GM19468 (cell line): ENCODE results near the gene DENND1C.
"Not testable (repeated sequence)": the region's sequence is repeated elsewhere in the genome, so short reads cannot be mapped to it uniquely, and the experiment has no call there.

Source experiments
- ATAC-seq: cut with Tn5 transposase; IDR thresholded peaks from one replicate; pipeline ENCODE4 v1.9.1; 2021; ENCODE audit warnings: mild to moderate bottlenecking, moderate library complexity, moderate number of reproducible peaks; ENCODE audit not compliant: unreplicated experiment; ENCODE audit errors: extremely low read depth

Gene DENND1C

DNA sequence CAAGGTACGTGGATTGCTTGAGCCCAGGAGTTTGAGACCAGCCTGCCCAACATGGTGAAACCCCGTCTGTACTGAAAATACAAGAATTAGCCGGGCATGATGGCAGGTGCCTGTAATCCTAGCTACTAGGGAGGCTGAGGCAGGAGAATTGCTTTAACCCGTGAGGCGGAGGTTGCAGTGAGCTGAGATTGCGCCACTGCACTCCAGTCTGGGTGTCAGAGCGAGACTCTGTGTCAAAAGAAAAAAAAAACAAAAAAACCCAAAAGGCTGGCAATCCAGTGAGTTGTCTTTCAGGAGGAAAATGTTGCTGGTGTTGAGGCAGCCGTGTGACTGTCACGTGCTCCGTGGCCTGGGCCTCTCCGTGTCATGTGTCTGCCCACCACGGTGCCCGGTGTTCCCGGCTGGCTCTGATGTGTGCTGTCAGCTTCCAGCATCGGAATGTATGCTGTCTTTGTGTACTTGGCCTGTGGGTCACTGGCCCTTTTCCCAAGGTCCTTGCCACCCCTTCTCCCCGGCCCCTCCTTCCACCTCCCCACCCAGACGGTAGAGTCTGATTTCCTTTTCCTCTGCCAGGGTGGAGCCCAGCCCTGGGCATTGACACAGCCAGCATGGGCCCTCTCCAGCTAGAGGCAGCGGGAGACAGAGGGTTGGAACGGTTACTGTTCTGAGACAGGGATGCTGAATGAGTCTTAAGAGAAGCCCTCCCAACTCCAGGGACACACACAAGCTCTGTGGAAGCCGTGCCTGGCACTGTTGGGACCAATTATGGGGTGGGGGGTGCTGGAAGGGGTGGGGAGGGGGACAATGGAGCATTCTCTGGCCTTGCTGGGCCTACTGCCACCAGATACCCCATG, 27.8 kb upstream of the DENND1C start:
- ATAC-seq, result no peak

DNA sequence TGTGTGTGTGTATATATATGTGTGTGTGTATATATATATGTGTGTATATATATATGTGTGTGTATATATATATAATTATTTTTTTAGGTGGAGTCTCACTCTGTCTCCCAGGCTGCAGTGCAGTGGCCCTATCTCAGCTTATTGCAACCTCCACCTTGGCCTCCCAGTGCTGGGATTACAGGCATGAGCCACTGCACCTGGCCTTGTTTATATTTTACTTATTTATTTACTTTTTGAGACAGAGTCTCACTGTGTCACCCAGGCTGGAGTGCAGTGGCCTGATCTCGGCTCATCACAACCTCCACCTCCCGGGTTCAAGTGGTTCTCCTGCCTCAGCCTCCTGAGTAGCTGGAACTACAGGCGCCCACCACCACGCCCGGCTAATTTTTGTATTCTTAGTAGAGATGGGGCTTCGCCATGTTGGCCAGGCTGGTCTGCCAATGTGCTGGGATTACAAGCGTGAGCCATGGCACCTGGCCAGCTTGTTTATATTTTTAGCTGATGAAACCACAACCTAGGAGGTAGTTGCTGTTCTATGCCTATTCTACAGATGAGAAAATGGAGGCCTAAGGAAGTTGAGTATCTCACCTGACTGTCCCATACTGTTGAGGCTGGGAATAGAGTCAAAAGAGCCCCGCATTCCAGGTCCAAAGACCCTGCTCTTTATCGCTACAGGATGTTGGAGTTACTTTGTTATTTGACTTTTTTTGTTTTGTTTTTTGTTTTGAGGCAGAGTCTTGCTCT, 26.6 kb upstream of the DENND1C start:
- not testable (repeated sequence) for ATAC-seq

DNA sequence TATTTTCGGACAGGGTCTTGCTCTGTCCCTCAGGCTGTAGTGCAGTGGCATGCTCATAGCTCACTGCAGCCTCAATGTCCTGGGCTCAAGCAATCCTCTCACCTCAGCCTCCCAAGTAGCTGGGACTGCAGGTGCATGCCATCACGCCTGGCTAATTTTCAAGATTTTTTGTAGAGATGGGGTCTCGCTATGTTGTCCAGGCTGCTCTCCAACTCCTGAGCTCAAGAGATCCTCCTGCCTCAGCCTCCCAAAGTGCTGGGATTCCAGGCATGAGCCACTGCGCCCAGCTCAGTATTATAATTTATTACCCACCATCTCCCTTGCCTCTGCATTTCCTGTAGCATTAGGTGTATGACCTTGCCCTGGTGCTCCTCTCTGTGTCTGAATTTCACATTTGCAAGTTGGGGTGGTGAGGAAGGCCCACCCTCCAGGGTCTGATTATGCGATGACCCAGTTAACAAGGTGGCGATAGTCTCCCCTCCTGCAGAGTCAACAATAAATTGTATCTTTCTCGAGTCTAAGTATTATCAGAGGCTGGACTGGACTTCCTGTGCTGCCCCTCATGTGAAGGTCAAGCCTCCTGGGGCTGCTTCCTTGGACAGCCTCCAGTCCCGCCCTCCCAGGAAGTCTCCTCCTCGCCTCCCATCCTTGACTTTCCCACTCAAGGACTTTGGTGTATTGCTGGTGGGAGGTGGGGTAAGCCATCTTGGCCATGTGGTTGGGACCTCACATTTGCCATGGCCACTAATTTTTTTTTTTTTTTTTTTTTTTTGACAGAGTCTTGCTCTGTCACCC, 22.0 kb upstream of the DENND1C start:
- ATAC-seq, result no peak

DNA sequence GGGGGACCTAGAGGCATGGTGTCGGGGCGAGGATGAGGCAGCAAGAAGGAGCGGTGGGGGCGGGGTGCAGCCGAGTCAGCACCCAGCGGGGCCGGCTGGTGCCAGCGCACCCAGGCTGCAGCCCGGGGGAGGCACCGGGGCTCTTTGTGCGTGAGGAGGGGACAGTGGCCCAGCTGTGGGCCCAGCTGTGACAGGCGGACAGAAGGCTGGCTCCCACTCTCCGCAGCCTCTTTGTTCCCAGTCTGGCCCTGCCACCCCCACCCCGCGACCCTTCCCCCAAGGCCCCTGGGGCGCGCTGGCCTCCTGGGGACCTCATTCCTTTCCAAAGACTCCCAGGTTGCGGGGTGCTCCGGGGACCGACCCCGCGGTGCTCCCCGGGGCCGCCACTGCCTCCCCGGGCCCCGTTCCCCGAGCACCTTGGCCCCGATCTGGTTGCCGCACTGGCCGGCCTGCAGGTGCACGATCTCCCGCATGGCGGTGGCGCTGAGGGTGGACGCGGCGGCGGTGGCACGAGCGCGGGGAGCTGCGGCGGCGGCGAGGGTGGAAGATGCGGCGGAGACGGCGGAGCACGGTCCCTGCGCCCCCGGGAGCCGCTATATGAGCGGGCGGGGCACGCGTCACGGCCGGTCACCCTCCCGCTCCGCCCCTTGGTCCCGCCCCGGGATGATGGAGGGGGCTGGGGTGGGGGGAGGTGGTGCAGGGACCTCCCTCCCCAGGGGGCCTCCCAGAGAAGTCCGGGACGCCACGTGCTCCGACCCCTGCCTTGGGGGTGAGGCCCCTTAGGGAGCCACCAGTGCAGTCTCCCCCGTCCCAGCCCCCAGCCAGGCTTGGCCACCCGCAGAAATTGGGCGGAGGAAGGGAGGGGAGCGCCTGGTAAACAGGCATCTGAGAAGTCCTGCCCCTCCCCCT, 20.4 kb upstream of the DENND1C start, which contains the start of gene TUBB4A:
TUBB4A (minus strand) TSS at position 570 of the 909 bp plus-strand sequence; CDS start at position 473, 97 bp downstream.
- no peak for ATAC-seq

DNA sequence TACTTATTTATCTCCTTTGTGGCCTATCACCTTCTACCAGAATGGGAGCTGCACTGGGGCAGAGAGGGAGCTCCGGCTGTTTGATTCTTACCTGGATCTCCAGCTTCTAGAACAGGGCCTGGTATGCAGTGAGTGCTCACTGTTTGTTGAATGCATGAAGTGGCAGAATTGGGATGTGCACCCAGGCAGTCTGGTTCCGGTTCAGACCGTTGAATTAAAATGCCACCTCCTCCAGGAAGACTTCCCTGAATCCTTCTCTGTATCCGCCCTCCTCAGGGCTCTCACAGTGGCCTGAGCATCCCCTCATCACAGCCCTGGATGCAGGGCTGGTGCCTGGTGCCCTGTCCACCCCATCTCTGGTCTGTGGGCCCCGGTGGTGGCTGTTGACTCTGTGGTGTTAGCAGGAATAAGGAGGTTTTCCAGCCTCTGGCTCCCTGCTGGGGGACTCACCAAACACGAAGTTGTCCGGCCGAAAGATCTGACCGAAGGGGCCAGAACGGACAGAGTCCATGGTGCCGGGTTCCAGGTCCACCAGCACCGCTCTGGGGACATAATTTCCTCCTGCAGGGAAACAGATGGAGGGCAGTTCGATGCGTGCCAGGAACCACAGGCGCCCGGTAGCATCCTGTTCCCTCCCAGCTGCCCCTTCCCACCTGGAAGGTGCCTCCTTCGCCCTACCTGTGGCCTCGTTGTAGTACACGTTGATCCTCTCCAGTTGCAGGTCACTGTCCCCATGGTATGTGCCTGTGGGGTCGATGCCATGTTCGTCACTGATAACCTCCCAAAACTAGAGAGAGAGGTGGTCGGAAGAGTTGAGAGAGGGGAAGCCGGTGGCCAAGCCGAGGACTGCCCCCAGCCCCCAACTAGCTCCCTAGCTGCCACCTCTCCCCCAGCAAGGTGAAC, 19.5 kb upstream of the DENND1C start:
- ATAC-seq, result no peak

DNA sequence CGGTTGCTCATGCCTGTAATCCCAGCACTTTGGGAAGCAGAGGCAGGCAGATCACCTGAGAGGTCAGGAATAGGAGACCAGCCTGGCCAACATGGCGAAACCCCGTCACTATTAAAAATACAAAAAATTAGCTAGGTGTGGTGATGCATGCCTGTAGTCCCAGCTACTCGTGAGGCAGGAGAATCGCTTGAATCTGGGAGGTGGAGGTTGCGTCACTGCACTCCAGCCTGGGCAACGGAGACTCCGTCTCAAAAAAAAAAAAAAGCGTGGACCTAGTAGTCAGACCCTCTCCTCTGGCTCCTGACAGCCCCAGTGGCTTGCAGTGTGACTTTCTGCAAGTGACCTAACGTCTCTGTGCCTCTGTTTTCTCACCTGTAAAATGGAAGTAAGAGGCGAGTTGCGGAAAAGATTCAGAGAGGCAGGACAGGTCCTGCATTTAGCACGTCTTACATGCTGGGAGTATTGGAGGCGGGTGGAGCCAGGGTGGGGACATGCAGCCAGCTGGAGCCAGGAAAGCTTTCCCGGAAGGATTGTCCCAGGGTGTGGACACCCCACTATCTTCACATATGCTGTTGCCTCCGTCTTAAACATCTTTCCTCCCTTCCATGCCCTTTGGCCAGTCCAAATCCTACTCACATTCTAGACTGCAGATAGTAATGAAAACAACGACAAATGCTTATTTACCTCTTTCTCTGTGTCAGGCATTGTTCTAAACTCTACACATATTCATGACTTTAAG, 17.6 kb upstream of the DENND1C start:
- ATAC-seq, result no peak

DNA sequence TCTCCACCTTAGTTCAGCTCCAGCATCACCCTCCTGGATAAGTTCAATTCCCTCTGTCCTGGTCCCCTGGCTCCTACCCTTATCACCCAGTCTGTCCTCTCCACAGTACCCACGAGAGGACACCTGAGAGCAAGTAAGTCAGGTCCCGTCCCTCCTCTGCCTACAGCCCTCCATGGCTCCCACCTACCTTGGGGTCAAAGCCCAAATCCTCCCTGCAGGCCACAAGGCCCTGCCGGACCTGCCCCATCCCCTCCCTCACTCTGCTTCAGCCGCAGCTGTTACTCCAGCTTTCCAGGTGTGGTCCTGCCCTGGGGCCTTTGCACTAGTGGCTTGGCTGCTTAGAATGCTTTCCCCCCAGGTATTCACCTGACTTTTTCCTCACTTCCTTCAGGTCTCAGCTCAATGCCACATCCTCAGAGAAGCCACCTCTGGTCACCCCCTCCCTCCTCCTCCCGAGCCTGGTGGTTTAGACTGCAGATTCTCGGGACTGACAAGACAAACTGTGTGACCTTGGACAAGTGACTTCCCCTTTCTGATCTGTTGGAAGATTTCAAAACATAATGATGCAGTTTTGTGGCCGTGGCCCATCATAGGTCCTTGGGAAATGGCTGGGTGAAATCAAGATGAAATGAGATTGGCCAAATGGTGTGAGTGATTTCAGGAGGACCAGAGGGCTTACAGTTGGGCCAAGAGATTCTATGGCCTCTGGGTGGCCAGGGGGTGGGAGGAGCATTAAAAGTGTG, 16.9 kb upstream of the DENND1C start:
- no peak for ATAC-seq

DNA sequence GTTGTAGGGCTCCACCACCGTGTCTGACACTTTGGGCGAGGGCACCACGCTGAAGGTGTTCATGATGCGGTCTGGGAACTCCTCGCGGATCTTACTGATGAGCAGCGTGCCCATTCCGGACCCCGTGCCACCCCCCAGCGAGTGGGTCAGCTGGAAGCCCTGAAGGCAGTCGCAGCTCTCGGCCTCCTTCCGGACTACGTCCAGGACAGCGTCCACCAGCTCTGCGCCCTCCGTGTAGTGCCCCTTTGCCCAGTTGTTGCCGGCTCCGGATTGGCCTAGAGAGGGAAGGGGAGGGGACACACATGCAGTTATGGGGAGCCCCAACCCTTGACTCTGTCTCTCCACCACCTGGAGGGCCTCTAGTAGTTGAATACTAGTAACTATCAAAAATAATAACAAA, 14.4 kb upstream of the DENND1C start:
- no peak for ATAC-seq

DNA sequence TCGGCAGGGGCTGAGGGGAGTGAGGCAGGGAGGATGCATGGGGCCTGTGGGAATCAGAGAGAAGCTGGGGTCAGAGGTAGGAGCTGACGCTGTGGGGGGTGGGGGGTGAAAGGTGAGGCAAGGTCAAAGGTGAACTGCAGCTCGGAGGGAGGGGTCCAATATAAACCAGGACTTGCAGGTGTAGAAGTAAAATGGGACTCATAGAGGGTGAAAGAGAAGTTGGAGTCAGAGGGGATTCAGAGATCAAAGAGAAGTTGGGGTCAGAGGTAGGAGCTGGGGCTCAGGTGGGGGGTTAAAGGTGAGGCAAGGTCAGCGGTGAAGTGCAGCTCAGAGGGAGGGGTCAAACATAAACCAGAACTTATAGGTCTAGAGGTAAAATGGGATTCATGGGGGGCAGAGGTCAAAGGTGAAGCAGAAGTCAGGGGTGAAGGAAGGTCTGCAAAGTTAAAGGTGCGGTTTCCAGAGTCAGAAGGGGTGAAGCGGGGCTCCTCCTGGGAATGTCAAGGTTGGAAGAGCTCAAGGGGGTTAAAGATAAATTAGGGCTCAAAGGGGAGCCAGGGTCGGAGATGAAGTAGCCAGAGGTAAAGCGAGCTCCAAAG, 12.9 kb upstream of the DENND1C start:
- ATAC-seq, result no peak

DNA sequence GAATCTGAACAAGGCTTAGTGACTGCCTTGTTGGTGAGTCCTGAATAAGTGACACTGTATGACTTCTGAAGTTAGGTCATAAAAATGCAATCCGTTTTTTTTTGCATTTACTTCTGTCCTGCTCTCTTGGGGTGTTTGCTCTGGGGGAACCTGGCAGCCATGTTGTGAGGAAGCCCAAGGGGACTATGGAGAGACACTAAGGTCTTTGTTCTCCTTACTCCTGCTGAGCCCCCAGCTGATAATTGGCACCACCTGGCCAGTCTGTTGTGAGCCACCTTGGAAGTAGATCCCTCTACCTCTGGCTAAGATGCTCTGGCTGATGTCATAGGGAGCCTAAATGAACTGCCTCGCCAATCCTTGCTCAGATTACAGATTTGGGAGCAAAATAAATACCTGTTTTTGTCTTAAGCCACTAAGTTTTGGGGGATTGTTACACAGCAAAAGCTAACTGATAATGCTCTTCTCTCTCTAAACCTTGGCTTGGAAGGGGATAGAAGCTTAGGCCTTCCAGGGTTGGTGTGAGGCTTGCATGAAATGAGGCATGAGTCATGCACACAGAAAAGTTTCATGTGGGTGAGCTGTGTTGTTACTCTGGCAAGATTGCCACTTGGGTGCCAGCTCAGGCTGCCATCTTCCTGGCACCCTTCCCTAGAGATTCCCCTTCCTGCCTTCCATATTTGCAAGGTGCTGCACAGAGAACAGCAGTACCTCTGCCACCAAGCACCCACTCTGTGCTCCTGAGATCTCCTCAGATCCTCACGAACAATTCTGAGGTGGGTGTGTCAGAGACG, 10.4 kb upstream of the DENND1C start:
- ATAC-seq, result no peak

DNA sequence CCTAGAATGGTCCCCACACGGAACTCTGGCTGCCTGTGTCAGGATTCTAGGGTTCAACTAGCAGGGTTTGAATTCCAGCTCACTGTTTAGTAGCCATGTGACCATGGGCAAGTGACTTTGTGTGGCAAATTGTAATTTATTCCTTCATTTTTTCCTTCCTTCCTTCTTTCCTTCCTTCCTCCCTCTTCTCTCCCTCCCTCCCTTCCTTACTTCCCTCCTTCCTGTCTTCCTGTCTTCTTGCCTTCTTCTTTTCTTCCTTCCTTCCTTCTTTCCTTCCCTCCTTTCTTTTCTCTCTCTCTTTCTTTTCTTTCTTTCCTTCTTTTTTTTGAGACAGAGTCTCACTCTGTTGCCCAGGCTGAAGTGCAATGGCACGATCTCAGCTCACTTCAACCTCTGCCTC, 8.5 kb upstream of the DENND1C start:
- no peak for ATAC-seq

DNA sequence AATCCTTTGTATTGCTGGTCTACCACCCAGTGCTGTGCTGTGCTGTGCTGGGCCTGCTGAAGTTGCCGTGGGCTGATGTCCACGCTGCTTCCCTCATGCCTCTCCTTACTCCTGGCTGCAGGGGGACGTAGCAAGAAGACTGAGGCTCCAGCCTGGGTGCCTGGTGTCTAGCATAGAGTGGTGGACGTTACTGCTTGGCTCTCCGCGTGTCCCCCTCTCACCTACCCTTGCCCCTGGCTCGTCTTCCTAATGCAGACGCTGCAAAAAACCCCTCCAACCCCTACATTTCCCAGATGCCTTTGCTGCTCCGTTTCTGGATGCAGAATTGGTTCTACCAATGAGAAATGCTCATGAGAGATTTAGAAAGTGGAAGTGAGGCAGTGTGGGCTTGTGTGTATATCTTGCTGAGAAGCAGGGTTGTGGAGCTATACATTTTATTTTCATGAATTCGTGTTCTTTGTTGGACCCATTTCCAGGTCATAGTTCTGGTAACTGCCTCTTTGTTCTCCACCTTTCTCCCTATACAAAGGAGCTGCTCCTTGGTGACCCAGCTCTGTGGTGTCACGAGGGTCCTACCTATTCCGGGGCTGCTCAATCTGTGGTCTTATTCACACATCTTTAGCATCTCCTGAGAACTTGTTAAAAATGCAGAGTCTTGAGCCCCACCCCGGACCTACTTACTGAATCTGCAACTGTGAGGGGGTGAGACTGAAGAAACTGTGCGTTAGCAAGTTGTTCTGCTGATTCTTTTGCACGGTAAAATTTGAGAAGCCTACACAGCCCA, 7.9 kb upstream of the DENND1C start:
- no peak for ATAC-seq

DNA sequence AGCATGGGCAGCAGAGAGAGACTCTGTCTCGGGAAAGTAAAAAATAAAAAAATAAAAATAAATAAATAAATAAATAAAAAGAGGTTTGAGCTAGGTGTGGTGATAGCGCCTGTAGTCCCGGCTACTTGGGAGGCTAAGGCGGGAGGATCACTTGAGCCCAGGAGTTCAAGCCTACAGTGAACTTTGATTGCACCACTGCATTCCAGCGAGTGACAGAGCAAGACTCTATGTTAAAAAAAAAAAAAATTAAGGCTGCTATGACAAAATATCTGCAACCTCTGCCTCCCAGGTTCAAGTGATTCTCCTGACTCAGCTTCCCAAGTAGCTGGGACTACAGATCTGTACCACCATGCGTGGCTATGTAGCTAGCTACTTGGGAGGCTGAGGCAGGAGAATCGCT, 3.2 kb upstream of the DENND1C start:
- no peak for ATAC-seq

DNA sequence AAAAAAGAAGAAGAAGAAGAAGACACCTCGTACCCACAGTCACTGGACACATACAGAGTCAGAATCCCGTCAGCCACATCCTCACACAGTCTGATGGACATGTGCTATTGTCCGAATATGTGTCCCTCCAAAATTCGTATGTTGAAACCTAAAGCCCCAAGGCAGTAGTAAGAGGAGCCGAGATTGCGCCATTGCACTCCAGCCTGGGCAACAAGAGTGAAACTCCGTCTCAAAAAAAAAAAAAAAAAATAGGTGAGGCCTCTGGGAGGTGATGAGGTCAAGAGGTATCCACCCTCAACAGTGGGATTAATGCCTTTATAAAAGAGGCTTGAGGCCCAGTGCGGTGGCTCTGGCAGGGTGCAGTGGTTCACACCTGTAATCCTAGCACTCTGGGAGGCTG, 2.6 kb upstream of the DENND1C start:
- no peak for ATAC-seq

DNA sequence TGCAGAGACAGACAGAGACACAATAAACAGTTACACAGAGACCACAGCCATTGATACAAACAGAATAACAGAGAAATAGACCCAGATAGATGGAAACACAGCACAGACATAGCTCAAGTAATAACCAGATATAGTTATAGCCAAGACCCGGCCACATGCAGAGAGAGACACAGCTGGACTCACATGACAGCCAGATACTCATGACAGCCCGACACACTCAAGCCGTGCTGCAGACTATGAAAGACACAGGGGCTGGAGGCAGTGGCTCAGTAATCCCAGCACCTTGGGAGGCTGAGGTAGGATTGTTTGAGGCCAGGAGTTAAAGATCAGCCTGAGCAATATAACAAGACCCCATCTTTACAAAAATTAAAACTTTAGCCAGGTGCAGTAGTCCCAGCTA, 1.6 kb upstream of the DENND1C start:
- ATAC-seq, result no peak

DNA sequence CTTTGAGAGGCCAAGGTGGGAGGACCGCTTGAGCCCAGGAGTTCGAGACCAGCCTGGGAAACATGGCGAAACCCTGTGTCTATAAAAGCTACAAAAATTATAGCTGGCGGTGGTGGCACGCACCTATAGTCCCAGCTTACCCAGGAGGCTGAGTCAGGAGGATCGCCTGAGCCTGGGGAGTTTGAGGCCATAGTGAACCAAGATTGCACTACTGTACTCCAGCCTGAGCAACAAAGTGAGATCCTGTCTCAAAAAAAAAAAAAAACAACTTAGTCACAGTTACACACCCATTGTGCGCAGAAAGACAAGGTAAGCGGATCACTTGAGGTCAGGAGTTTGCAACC, 728 bp upstream of the DENND1C start:
- no peak for ATAC-seq
